Neuronal stem cell (in vitro differentiated cells): Measurements from ENCODE around the gene LMBR1L.

Experiments used
- DNase-seq: peaks from one replicate; pipeline ENCODE4 v3.0.0-alpha.2; 2013; ENCODE audit warnings: low spot score
- H2AFZ ChIP-seq: one replicate; pipeline ENCODE4 v1.6.1; 2013; ENCODE audit warnings: mild to moderate bottlenecking, low read length, inconsistent platforms
- H2AK5ac ChIP-seq: 2 replicates; pipeline ENCODE4 v1.6.1; 2013; ENCODE audit warnings: low read depth, mild to moderate bottlenecking, inconsistent platforms, low read length, moderate library complexity, mixed read lengths
- H2BK120ac ChIP-seq: 2 replicates; pipeline ENCODE4 v1.6.1; 2013; ENCODE audit warnings: low read depth, mild to moderate bottlenecking, inconsistent platforms, low read length, moderate library complexity, mixed read lengths
- H2BK12ac ChIP-seq: one replicate; pipeline ENCODE4 v1.6.1; 2013; ENCODE audit warnings: low read length, inconsistent platforms
- H2BK15ac ChIP-seq: 2 replicates; pipeline ENCODE4 v1.6.1; 2013; ENCODE audit warnings: mild to moderate bottlenecking, low read length, inconsistent platforms, mixed read lengths
- H2BK5ac ChIP-seq: one replicate; pipeline ENCODE4 v1.6.1; 2013; ENCODE audit warnings: inconsistent platforms, mild to moderate bottlenecking, low read length, moderate library complexity
- H3K14ac ChIP-seq: one replicate; pipeline ENCODE4 v1.6.1; 2013; ENCODE audit warnings: low read length, inconsistent platforms
- H3K18ac ChIP-seq: 2 replicates; pipeline ENCODE4 v1.6.1; 2013; ENCODE audit warnings: low read length, inconsistent platforms
- H3K23ac ChIP-seq: 2 replicates; pipeline ENCODE4 v1.6.1; 2013; ENCODE audit warnings: low read depth, mild to moderate bottlenecking, mixed read lengths, low read length, inconsistent platforms; ENCODE audit not compliant: poor library complexity
- H3K27ac ChIP-seq: replicated peaks from 3 replicates; pipeline ENCODE4 v1.5.1; 2013; ENCODE audit warnings: low read length, inconsistent platforms
- H3K27me3 ChIP-seq, 3 experiments: 2 replicates each; pipeline ENCODE4 v1.6.1; 2013; ENCODE audit warnings: low read length in 3 of 3, mild to moderate bottlenecking in 2 of 3, inconsistent platforms in 1 of 3, low read depth in 1 of 3, mixed read lengths in 1 of 3, moderate library complexity in 1 of 3; ENCODE audit not compliant: control insufficient read depth in 3 of 3, insufficient read depth in 3 of 3
- H3K36me3 ChIP-seq, 2 donors: replicated peaks in 1 of 2; 2 replicates each; pipeline ENCODE4 v1.6.1; 2013; ENCODE audit warnings: low read length in 2 of 2; ENCODE audit not compliant: control insufficient read depth in 2 of 2, insufficient read depth in 2 of 2
- H3K4ac ChIP-seq: 2 replicates; pipeline ENCODE4 v1.6.1; 2013; ENCODE audit warnings: inconsistent platforms, mild to moderate bottlenecking, low read length, moderate library complexity
- H3K4me1 ChIP-seq, 2 donors: 1 replicate in 1 of 2; 2 replicates in 1 of 2; pipeline ENCODE4 v1.6.1; 2013; ENCODE audit warnings: low read length in 2 of 2, low read depth in 1 of 2; ENCODE audit not compliant: control insufficient read depth in 2 of 2, insufficient read depth in 1 of 2
- H3K4me2 ChIP-seq: one replicate; pipeline ENCODE4 v1.6.1; 2013; ENCODE audit warnings: mild to moderate bottlenecking, low read length, inconsistent platforms; ENCODE audit not compliant: insufficient read depth, poor library complexity, severe bottlenecking
- H3K4me3 ChIP-seq, 2 donors: 2 replicates each; pipeline ENCODE4 v1.5.1; 2013; ENCODE audit warnings: low read length in 2 of 2, mild to moderate bottlenecking in 2 of 2, inconsistent platforms in 1 of 2, moderate library complexity in 1 of 2
- H3K79me1 ChIP-seq: one replicate; pipeline ENCODE4 v1.6.1; 2013; ENCODE audit warnings: low read depth, mild to moderate bottlenecking, inconsistent platforms, low read length, moderate library complexity
- H3K9ac ChIP-seq: one replicate; pipeline ENCODE4 v1.6.1; 2013; ENCODE audit warnings: mild to moderate bottlenecking, low read depth, low read length, inconsistent platforms; ENCODE audit not compliant: poor library complexity
- H3K9me3 ChIP-seq, 2 donors: replicated peaks in 1 of 2; 2 replicates each; pipeline versions ENCODE3 to v1.6.1; 2013; ENCODE audit warnings: low read length in 2 of 2, mild to moderate bottlenecking in 2 of 2, inconsistent platforms in 1 of 2, low read depth in 1 of 2, mixed read lengths in 1 of 2, moderate library complexity in 1 of 2; ENCODE audit not compliant: control insufficient read depth in 2 of 2, insufficient read depth in 1 of 2
- H4K8ac ChIP-seq: one replicate; pipeline ENCODE4 v1.6.1; 2013; ENCODE audit warnings: low read depth, mild to moderate bottlenecking, inconsistent platforms, low read length, moderate library complexity
- H4K91ac ChIP-seq: one replicate; pipeline ENCODE4 v1.6.1; 2013; ENCODE audit warnings: low read length, low read depth, mild to moderate bottlenecking, inconsistent platforms; ENCODE audit not compliant: poor library complexity
- WGBS, 2 donors: extraction: QIAGEN DNeasy Blood & Tissue Kit; methylation state at CpG; one replicate each; pipeline ENCODE4 v1.1.7; 2013; ENCODE audit warnings: missing lambda C conversion rate in 2 of 2, mixed read lengths in 1 of 2; ENCODE audit not compliant: insufficient read length in 2 of 2, insufficient replicate concordance in 1 of 2; ENCODE audit errors: extremely low coverage in 2 of 2; 5-methylcytosine and 5-hydroxymethylcytosine counted together

LMBR1L gene

DNA sequence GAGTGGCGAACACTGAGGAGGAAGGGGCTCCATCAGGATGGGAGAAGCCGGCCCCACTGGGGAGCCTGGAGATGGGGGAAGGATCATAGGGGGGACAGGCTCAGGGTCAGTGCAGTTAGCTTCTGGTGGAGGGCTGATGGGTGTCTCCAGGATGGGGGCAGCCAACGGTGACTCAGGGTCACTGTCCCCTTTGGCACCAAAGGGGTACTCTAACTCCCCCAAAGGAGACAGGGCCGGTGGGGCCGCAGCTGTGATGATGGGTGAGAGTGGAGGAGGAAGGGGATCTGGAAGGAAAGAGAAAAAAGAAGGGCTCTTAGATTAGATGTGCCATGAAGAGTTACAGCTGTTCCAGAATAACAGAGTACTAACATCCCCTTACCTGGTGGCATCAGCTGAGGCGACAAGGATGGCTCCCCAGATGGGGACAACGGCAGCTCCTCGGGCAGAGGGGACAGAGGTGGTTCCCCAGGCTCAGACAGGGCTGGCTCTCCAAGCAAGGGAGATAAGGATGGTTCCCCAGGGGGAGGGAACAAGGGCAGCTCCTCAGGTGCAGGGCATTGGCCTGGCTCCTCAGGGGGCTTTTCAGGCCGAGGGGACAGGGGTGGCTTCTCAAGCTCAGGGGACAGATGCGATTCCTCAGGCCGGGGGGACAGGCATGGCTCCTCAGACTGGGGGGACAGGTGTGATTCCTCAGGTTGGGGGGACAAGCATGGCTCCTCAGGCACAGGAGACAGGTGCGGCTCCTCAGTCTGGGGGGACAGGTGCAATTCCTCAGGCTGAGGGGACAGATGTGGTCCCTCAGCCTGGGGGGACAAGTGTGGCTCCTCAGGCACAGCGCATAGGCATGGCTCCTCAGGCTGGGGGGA lies 59.9 kb downstream of the LMBR1L start:
- Histone ChIP-seq H4K8ac (no peak overlapping the region), H3K14ac (no peak overlapping the region), H3K4me1 (no peaks in the 10 kb centered on the region), H2BK5ac (no peak overlapping the region), H3K23ac (no peak overlapping the region), H3K4ac (no peak overlapping the region), H3K4me2 (no peak overlapping the region), H4K91ac (no peak overlapping the region), H3K18ac (no peak overlapping the region), H3K4me3 (no peak overlapping the region), H2AK5ac (no peak overlapping the region), H2AFZ (no peak overlapping the region), H2BK15ac (no peak overlapping the region), H3K27ac (no peak overlapping the region), H3K27me3 (no peaks in the 10 kb centered on the region), H3K79me1 (peaks cover 14% of the 10 kb centered on the region), H2BK12ac (no peak overlapping the region), H2BK120ac (no peak overlapping the region), H3K9me3 (no peaks in the 10 kb centered on the region), H3K36me3 (peaks cover 89 to 100% of the 10 kb centered on the region in 2 donors), H3K9ac (no peak overlapping the region)
- no peak for DNase-seq
- WGBS, 2 donors, result no CpG with 5 or more reads among the region's 13 CpGs

DNA sequence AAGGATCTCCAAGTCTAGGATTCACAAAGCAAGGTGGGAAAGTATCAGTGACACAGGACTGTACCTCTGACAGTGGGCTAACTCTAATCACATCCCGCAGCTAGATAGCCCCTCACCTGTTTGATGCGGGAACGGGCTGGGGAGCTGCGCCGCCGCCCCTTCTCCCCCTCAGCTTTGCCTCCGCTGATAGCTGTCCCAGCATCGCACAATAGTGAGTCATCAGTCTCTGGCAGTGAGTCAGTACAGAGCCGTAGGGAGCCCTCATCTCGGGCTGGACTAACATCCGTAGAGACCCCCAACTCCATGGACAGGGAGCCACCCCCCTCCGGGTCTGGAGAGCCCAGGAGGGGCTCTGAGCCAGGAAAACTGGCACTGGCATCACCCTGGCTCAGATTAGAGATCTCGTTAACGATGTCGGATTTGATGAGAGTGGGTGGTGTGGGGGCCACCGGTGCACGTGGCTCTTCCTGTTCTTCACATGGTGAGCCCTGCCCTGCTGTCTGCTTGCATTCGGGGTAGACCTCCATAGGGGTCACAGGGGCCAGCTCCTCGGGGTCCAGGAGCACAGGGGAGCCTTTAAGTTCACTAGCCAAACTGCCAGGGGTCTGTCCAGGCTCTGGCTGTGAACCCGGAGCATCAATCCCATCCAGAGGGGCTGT lies 61.0 kb downstream of the LMBR1L start:
- no peak for DNase-seq
- no peak overlapping the region for H2BK120ac ChIP-seq

DNA sequence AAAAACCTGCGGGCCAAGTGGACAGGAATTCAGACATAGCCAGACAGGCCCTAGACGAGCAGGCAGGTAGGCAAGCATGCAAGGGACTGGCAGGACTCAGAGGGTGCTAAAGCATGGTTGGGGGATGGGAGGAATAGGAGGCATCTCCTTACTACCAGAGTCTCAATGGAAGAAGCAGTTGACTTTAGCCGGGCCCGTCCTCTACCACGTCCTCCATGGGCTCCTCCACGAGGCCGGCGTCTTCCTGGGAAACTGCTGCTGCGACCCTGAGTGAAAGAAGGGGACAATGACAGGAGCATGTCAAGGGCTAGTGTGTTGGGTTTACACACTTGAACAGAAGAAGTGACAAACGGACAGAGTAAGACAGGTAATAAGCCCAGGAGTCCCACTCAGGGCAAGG lies 61.7 kb downstream of the LMBR1L start:
- no peak overlapping the region for H2BK5ac ChIP-seq
- WGBS, 2 donors, result no CpG with 5 or more reads among the region's 10 CpGs
- H2BK120ac ChIP-seq, result no peak overlapping the region

More for the DNA sequence above, 61.0 kb downstream of the LMBR1L start:
- no peak overlapping the region for H3K27ac ChIP-seq
- H3K79me1 ChIP-seq, result peaks cover 7% of the 10 kb centered on the region
- H3K14ac ChIP-seq, result no peak overlapping the region
- H4K8ac ChIP-seq, result no peak overlapping the region
- no peak overlapping the region for H3K4me3 ChIP-seq
- H4K91ac ChIP-seq, result no peak overlapping the region
- H3K27me3 ChIP-seq, result no peaks in the 10 kb centered on the region
- no peak overlapping the region for H2AFZ ChIP-seq
- no peak overlapping the region for H3K18ac ChIP-seq
- H3K9me3 ChIP-seq, result no peaks in the 10 kb centered on the region
- no peaks in the 10 kb centered on the region for H3K4me1 ChIP-seq
- no peak overlapping the region for H2AK5ac ChIP-seq
- H3K9ac ChIP-seq, result no peak overlapping the region
- H2BK15ac ChIP-seq, result no peak overlapping the region
- H3K4me2 ChIP-seq, result no peak overlapping the region
- H3K4ac ChIP-seq, result no peak overlapping the region
- no peak overlapping the region for H2BK5ac ChIP-seq
- peaks cover 89 to 100% of the 10 kb centered on the region in 2 donors for H3K36me3 ChIP-seq
- H2BK12ac ChIP-seq, result no peak overlapping the region
- no CpG with 5 or more reads among the region's 20 CpGs for WGBS, 2 donors
- H3K23ac ChIP-seq, result peak overlapping the region; percentile 44

More for the DNA sequence above, 61.7 kb downstream of the LMBR1L start:
- peaks cover 8% of the 10 kb centered on the region for H3K79me1 ChIP-seq
- no peaks in the 10 kb centered on the region for H3K4me1 ChIP-seq
- H3K27ac ChIP-seq, result no peak overlapping the region
- H3K23ac ChIP-seq, result no peak overlapping the region
- no peak for DNase-seq
- H2BK12ac ChIP-seq, result no peak overlapping the region
- H2AK5ac ChIP-seq, result no peak overlapping the region
- H4K91ac ChIP-seq, result no peak overlapping the region
- H2BK15ac ChIP-seq, result no peak overlapping the region
- H3K4me2 ChIP-seq, result no peak overlapping the region
- H4K8ac ChIP-seq, result no peak overlapping the region
- H3K9me3 ChIP-seq, result no peaks in the 10 kb centered on the region
- H3K4ac ChIP-seq, result no peak overlapping the region
- no peak overlapping the region for H3K18ac ChIP-seq
- no peak overlapping the region for H3K14ac ChIP-seq
- H2AFZ ChIP-seq, result no peak overlapping the region
- H3K36me3 ChIP-seq, result peaks cover 88 to 100% of the 10 kb centered on the region in 2 donors
- no peak overlapping the region for H3K9ac ChIP-seq
- no peaks in the 10 kb centered on the region for H3K27me3 ChIP-seq
- no peak overlapping the region for H3K4me3 ChIP-seq
